Kidney (tissue), 14 donors: ENCODE data around the gene ING4. TPM values are rescaled to one million over a fixed set of nuclear protein-coding genes. Genes with fewer than 3 reads are reported as not detected.

ENCODE experiments used
- DNase-seq, 5 donors: peaks; one replicate each; pipeline ENCODE4 v3.0.0-alpha.2; 2013 to 2020
- FAIRE-seq: peaks from 2 replicates; lab custom pipeline; 2012; peaks lifted over from hg19 to GRCh38; lab: Jason Lieb, UNC
- H3K27ac ChIP-seq, 2 donors: one replicate each; pipeline ENCODE4 v1.7.0; 2013; ENCODE audit warnings: low read depth in 2 of 2, low read length in 2 of 2, inconsistent platforms in 1 of 2
- H3K27me3 ChIP-seq: one replicate; pipeline ENCODE4 v1.7.1; 2013; ENCODE audit warnings: low read length, inconsistent platforms; ENCODE audit not compliant: control insufficient read depth, insufficient read depth
- H3K36me3 ChIP-seq, 3 donors: one replicate each; pipeline versions ENCODE4 v1.7.0 to v1.7.1; 2013; ENCODE audit warnings: low read length in 3 of 3, control low read depth in 1 of 3, inconsistent platforms in 1 of 3; ENCODE audit not compliant: insufficient read depth in 3 of 3, control insufficient read depth in 2 of 3
- H3K4me1 ChIP-seq, 3 donors: one replicate each; pipeline versions ENCODE4 v1.7.0 to v1.7.1; 2013; ENCODE audit warnings: low read length in 3 of 3, inconsistent platforms in 1 of 3, low read depth in 1 of 3; ENCODE audit not compliant: control insufficient read depth in 2 of 3, insufficient read depth in 2 of 3
- H3K4me3 ChIP-seq, 3 donors: one replicate each; pipeline versions ENCODE4 v1.7.0 to v1.8.1; 2013; ENCODE audit warnings: low read length in 3 of 3, control low read depth in 1 of 3, inconsistent platforms in 1 of 3
- H3K9ac ChIP-seq, 3 donors: one replicate each; pipeline versions ENCODE4 v1.7.0 to v1.7.1; 2013; ENCODE audit warnings: low read length in 3 of 3, control low read depth in 1 of 3, inconsistent platforms in 1 of 3
- H3K9me3 ChIP-seq, 3 donors: one replicate each; pipeline versions ENCODE4 v1.7.0 to v1.7.1; 2013; ENCODE audit warnings: low read length in 3 of 3, control low read depth in 1 of 3, inconsistent platforms in 1 of 3; ENCODE audit not compliant: control insufficient read depth in 2 of 3, insufficient read depth in 1 of 3
- intact Hi-C: fragments of 100-400 bp; cut with DNase I; formaldehyde crosslinking; loops from one replicate; pipeline ENCODE4 v1.11.1; 2022
- polyA plus RNA-seq: library from polyadenylated mRNA; stranded (reverse); fragments of 350-450 nt; fragmentation: Illumina TruSeq; extraction: RNeasy Lipid Tissue Mini Kit (QIAGEN cat#74804); gene quantifications from one replicate; pipeline ENCODE4 v1.2.3, GENCODE V29; 2014; ENCODE audit warnings: low read depth, low replicate concordance; ENCODE audit not compliant: insufficient read depth
- total RNA-seq: library from RNA; stranded (reverse); fragmentation: NEBNext Ultra II Directional; extraction: Animal tissue kit (Norgen Biotek cat#: 25700); gene quantifications from one replicate; pipeline ENCODE4 v1.2.1, GENCODE V29; 2021
- TF ChIP-seq, protein P1 (sequence below): IDR thresholded peaks from 3 replicates; pipeline ENCODE4 v1.5.1; 2012; ENCODE audit warnings: mild to moderate bottlenecking, moderate library complexity, borderline replicate concordance; ENCODE audit not compliant: insufficient read depth; ENCODE audit errors: extremely low read depth
- donor health status: control.
- donor health status: control.
- donor health status: control.
- donor health status: control.
- donor health status: control.
- donor health status: DM: yes; HTN: yes; CAD: no.
- donor health status: Normal renal cell carcinoma (clear cell type).

The ING4 gene
- total and polyA plus RNA-seq, 2 donors from 2014 or later: 42.6 to 56.0 TPM

DNA sequence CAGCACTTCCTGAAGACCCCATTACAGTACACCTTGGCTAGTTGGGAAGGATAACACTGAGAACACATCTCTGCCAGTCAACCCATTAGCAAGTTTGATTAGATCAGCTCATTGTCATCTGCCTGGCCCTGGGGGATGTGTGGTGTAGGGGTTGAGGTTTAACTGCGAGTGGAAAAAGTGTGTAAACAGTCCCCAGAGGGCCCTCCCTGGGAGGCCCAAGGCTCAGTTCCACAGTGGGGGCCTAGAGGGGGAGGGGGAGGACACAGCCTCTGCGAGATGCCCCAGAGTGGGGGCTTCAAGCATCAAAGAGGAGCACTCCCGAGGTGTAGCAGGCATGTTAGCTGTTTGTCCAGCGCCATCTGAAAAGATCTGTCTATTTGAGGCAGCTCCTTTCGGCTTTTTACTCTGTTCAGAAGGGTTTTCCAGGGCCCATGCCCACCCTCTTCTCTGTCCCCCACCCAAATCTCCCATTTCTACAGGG, 27.5 kb downstream of the ING4 start:
- H3K36me3 ChIP-seq: no peaks in the 10 kb centered on the region
- H3K9me3 ChIP-seq: no peaks in the 10 kb centered on the region
- H3K4me3 ChIP-seq: no peak overlapping the region
- TF ChIP-seq, protein P1, sequence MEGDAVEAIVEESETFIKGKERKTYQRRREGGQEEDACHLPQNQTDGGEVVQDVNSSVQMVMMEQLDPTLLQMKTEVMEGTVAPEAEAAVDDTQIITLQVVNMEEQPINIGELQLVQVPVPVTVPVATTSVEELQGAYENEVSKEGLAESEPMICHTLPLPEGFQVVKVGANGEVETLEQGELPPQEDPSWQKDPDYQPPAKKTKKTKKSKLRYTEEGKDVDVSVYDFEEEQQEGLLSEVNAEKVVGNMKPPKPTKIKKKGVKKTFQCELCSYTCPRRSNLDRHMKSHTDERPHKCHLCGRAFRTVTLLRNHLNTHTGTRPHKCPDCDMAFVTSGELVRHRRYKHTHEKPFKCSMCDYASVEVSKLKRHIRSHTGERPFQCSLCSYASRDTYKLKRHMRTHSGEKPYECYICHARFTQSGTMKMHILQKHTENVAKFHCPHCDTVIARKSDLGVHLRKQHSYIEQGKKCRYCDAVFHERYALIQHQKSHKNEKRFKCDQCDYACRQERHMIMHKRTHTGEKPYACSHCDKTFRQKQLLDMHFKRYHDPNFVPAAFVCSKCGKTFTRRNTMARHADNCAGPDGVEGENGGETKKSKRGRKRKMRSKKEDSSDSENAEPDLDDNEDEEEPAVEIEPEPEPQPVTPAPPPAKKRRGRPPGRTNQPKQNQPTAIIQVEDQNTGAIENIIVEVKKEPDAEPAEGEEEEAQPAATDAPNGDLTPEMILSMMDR: no peak
- FAIRE-seq: no peak
- H3K9ac ChIP-seq: no peak overlapping the region
- no peaks in the 10 kb centered on the region for H3K27me3 ChIP-seq
- H3K27ac ChIP-seq: peak overlapping the region in 1 of 2 donors; percentile 17
- peaks cover 0 to 10% (median 0%) of the 10 kb centered on the region in 3 donors for H3K4me1 ChIP-seq
- no peak for DNase-seq
- intact Hi-C loops: no loop called here

DNA sequence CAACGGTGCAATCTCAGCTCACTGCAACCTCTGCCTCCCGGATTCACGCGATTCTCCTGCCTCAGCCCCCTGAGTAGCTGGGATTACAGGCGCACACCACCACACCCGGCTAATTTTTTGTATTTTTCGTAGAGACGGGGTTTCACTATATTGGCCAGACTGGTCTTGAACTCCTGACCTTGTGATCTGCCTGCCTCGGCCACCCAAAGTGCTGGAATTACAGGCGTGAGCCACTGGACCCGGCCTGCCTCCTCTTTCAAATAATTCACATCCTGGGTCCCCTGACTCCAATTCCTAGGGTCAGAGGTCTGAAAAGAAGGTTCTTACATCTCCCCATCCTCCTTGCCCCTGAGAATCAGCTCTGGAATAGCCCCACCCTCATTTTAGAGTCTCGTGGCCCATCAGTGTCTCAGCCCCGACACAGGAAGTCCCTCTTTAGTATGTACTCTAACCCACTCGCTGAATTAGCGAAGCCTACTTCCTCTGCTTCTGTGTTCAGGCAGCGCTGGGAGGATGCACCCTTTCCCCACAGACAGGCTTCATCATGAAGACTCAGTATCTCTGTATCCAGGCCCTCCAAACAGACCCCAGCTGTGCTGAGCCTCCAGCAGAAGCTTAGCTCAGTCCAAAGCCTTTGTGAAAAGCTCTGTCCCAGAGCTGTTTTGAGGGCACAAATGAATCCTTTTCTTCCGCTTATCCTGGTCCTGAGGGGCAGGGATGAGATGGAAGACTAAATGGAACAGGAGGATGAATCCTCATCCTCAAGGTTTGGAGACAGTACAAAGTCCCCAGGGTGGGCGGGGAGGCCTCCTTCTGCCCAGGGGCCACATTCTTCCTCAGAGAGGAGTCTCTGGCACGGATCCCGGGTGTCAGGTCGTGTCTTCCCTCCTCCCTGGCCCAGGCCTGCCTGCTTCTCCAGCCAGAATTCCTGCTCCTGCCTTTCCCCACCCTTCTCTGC, 30.6 kb downstream of the ING4 start:
- intact Hi-C loops: no loop called here
- no peak overlapping the region for H3K9ac ChIP-seq
- H3K27ac ChIP-seq: peak overlapping the region in 1 of 2 donors; percentile 49
- TF ChIP-seq, protein P1: no peak
- no peak for FAIRE-seq
- no peak for DNase-seq
- H3K36me3 ChIP-seq: no peaks in the 10 kb centered on the region
- peaks cover 0 to 10% (median 0%) of the 10 kb centered on the region in 3 donors for H3K4me1 ChIP-seq
- H3K27me3 ChIP-seq: no peaks in the 10 kb centered on the region
- H3K9me3 ChIP-seq: no peaks in the 10 kb centered on the region
- H3K4me3 ChIP-seq: no peak overlapping the region

DNA sequence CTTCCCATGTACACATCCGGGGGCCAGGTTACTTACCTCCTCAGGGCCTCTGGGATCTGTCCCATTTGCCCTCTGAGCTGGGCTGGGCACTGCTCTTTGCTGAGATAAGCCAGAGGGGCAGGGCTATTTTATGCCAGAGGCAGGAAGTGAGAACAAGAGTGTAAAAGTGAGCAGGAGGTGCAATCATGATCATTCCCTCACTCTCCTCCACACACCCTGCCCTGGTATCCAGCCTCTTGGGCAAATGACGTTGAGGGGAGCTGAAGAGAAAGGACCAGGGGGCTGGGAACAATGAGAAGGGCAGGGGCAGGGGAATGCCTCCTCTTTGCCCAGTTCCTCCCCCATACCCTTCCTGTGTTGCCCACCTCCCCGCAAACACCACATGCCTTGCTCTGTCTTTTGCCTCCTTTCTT, 31.4 kb downstream of the ING4 start:
- TF ChIP-seq, protein P1: no peak
- H3K9me3 ChIP-seq: no peaks in the 10 kb centered on the region
- DNase-seq (no peak), FAIRE-seq (no peak)
- peaks cover 0 to 10% (median 0%) of the 10 kb centered on the region in 3 donors for H3K4me1 ChIP-seq
- H3K4me3 ChIP-seq: no peak overlapping the region
- H3K27me3 ChIP-seq: no peaks in the 10 kb centered on the region
- no peak overlapping the region for H3K9ac ChIP-seq
- no peaks in the 10 kb centered on the region for H3K36me3 ChIP-seq
- intact Hi-C loops: no loop called here
- no peak overlapping the region for H3K27ac ChIP-seq
